GM06990 (cell line): Measurements from ENCODE around the gene MOGAT1.

Source experiments
- DNase-seq: peaks from one replicate; pipeline ENCODE4 v3.0.0-alpha.2; 2011; ENCODE audit not compliant: insufficient read length; ENCODE audit errors: extremely low read depth
- H3K27me3 ChIP-seq: replicated peaks from 2 replicates; pipeline ENCODE4 v1.6.0; 2011; ENCODE audit warnings: low read length; ENCODE audit not compliant: control insufficient read depth, insufficient read depth
- H3K36me3 ChIP-seq: 2 replicates; pipeline ENCODE4 v1.5.1; 2011; ENCODE audit warnings: low read length; ENCODE audit not compliant: control insufficient read depth, insufficient read depth
- H3K4me3 ChIP-seq: replicated peaks from 2 replicates; pipeline ENCODE4 v1.5.1; 2011; ENCODE audit warnings: low read depth, mild to moderate bottlenecking, control low read depth, low read length
- TF ChIP-seq, protein P1 (sequence below): IDR thresholded peaks from 2 replicates; pipeline ENCODE4 v1.5.1; 2011; ENCODE audit warnings: low read length, control low read depth, mild to moderate bottlenecking, inconsistent platforms; ENCODE audit not compliant: insufficient read depth, poor library complexity, severe bottlenecking

Gene MOGAT1

DNA sequence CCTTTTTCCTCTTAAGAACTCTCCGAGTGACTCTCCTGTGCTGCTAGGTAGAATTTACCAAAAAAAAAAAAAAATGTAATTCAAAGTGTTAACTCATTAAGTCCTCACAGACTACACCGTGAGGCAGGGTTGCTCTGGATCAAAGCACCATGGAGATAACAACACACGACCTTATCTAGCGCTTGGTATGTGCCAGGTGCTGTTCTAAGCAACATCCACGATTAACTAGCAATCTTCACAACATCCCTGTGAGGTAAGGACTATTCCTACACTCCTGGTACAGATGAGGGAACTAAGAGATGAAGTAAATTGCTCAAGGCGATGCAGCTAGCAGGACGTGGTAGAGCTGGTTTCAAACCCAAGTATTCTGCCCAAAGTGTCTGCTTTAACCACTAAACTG is 1.8 kb downstream of the MOGAT1 start:
- no peaks in the 10 kb centered on the region for H3K36me3 ChIP-seq

DNA sequence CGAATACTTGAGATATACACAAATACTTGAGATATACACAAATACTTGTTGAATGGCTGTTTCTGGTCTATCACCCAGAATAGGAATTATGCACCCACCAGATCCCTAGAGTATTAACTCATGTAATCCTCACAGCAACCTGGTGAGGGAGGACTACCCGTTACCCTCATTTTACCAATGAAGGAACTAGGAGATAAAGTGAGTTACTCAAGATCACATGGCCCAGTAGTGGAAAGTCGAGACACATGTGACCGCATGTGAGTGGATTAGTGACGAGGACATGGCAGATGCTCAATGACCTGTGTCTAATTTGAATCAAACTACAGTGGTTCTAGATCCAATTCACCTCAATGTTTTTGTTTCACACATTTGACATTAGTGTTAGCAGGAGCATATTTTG is 2.4 kb downstream of the MOGAT1 start:
- no peaks in the 10 kb centered on the region for H3K36me3 ChIP-seq
- DNase-seq = no peak
- peaks cover 4% of the 10 kb centered on the region for H3K27me3 ChIP-seq
- H3K4me3 ChIP-seq = no peak overlapping the region
- TF ChIP-seq, protein P1, sequence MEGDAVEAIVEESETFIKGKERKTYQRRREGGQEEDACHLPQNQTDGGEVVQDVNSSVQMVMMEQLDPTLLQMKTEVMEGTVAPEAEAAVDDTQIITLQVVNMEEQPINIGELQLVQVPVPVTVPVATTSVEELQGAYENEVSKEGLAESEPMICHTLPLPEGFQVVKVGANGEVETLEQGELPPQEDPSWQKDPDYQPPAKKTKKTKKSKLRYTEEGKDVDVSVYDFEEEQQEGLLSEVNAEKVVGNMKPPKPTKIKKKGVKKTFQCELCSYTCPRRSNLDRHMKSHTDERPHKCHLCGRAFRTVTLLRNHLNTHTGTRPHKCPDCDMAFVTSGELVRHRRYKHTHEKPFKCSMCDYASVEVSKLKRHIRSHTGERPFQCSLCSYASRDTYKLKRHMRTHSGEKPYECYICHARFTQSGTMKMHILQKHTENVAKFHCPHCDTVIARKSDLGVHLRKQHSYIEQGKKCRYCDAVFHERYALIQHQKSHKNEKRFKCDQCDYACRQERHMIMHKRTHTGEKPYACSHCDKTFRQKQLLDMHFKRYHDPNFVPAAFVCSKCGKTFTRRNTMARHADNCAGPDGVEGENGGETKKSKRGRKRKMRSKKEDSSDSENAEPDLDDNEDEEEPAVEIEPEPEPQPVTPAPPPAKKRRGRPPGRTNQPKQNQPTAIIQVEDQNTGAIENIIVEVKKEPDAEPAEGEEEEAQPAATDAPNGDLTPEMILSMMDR = no peak

More for the DNA sequence above, 1.8 kb downstream of the MOGAT1 start:
- H3K4me3 ChIP-seq = no peak overlapping the region
- H3K27me3 ChIP-seq = peaks cover 4% of the 10 kb centered on the region
- no peak for DNase-seq
- TF ChIP-seq, protein P1 = no peak

DNA sequence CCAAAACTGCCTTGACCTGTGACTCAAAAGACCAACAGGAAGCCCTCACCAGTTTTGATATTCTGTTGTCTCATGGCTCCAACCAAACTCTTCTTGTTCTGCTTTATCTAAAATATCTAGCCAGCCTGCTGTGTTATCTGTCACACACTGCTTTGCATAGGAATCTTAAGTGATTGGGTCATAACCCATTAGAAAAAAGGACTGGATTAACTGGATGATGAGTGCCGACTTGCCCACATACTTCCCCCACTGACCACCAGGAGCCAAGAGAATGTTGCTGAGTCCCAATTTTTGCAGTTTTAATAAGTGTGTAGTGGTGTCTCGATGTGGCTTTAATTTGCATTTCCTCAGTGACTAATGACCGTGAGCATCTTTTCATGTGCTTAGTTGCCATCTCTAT is 6.5 kb downstream of the MOGAT1 start:
- Histone ChIP-seq H3K36me3 (no peaks in the 10 kb centered on the region), H3K27me3 (no peaks in the 10 kb centered on the region; the same call in 1 of the 2 replicates), H3K4me3 (no peak overlapping the region)
- TF ChIP-seq, protein P1 = no peak
- DNase-seq = no peak

DNA sequence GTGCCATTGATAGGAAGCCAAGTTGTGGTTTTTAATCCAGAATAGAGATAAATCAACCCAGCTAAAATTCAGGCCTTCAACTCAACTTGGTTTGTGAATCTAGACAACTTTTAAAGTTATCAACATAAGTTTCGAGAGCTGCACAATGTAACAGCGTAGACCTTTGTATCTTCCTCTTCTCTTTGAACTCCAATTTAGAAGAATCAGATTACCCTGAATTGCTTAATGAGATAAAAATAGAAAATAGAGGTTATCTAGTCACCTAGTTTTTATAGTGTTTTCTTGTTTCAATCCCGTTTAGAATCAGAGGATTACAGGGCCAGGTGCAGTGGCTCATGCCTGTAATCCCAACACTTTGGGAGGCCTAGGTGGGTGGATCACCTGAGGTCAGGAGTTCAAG is 12.3 kb downstream of the MOGAT1 start:
- Histone ChIP-seq H3K4me3 (no peak overlapping the region), H3K36me3 (no peaks in the 10 kb centered on the region), H3K27me3 (no peaks in the 10 kb centered on the region; the same call in 1 of the 2 replicates)
- DNase-seq = no peak
- TF ChIP-seq, protein P1 = no peak

DNA sequence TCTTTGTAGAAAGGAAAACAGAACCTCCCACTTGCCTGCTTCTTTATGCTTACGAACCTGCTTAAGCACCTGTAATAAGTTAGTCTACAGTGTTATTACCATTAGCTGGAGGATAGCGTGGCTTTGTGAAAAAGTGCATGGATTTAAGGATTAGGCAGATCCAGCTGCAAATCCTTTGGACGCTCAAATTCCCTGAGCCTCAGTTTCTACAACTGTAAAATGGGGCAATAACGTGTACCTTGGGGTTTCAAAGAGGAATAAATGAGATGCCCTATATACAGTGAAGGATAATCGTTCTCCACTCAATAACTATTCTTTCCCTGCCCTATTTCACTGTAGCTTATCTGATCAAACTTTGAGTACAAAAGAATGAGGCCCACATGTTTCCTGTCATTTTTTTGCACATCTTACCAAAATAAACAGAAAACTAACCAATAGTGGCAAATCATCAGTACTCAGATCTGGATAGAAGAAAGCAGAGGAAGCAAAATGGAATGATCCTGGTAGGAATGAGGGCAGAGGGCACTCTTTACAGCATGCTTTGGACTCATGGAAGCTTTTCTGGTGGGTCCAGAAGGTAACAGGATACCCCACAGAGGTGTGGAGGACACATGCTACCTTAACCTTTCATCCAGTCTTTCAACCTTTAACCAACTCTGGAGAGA is 14.8 kb downstream of the MOGAT1 start:
- Histone ChIP-seq H3K4me3 (no peak overlapping the region), H3K36me3 (no peaks in the 10 kb centered on the region), H3K27me3 (no peaks in the 10 kb centered on the region)
- no peak for DNase-seq
- TF ChIP-seq, protein P1 = no peak

DNA sequence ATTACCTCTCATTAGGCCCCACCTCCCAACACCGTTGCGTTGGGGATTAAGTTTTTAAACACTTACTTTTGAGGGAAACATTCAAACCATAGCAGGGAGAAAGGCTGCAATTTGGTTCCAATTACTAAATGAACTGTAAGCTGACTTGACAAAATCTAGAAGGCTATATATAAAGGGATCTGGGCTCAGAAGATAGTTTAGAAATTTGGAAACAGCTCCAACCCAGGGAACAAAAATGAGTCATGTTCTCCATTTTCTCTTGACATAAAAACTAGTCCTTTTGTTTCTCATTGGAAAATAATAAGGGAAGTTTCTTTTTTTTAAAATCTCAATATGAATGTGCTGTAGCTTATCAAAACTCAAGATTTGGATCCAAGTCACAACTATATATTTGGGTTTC is 17.5 kb downstream of the MOGAT1 start:
- Histone ChIP-seq H3K4me3 (no peak overlapping the region), H3K36me3 (no peaks in the 10 kb centered on the region), H3K27me3 (no peaks in the 10 kb centered on the region)
- TF ChIP-seq, protein P1 = no peak
- no peak for DNase-seq
